ENCODE data around the gene NHERF1.

Gene NHERF1

GRCh38 chr17:74750327-74751069 is 2.1 kb downstream of the NHERF1 start:
- no peak for DNase-seq

- DNase-seq, result no peak
Observed at GRCh38 chr17:74752415-74752814, 4.0 kb downstream of the NHERF1 start.

GRCh38 chr17:74752822-74753401 is 4.5 kb downstream of the NHERF1 start:
- no peak for DNase-seq

GRCh38 chr17:74754832-74755231 is 6.4 kb downstream of the NHERF1 start:
- no peak for DNase-seq

- no peak for DNase-seq
Observed at GRCh38 chr17:74755533-74755932, 7.1 kb downstream of the NHERF1 start.

- DNase-seq, result no peak
Observed at GRCh38 chr17:74756891-74757290, 8.5 kb downstream of the NHERF1 start.

GRCh38 chr17:74757502-74757901 is 9.1 kb downstream of the NHERF1 start:
- DNase-seq, result no peak

GRCh38 chr17:74757931-74758847 is 9.8 kb downstream of the NHERF1 start:
- no peak for DNase-seq

GRCh38 chr17:74758848-74759168 is 10.4 kb downstream of the NHERF1 start:
- no peak for DNase-seq

- no peak for DNase-seq
Observed at GRCh38 chr17:74759243-74759801, 10.9 kb downstream of the NHERF1 start.

GRCh38 chr17:74759941-74760340 is 11.5 kb downstream of the NHERF1 start:
- DNase-seq, result no peak

GRCh38 chr17:74760404-74761105 is 12.1 kb downstream of the NHERF1 start:
- DNase-seq, result no peak

GRCh38 chr17:74761419-74761818 is 13.0 kb downstream of the NHERF1 start:
- no peak for DNase-seq

GRCh38 chr17:74761931-74762330 is 13.5 kb downstream of the NHERF1 start:
- DNase-seq, result no peak

GRCh38 chr17:74763565-74764387 is 15.3 kb downstream of the NHERF1 start:
- DNase-seq, result no peak

- DNase-seq, result no peak
Observed at GRCh38 chr17:74764751-74765286, 16.4 kb downstream of the NHERF1 start.

- no peak for DNase-seq
Observed at GRCh38 chr17:74766413-74766812, 18.0 kb downstream of the NHERF1 start.

- DNase-seq, result no peak
Observed at GRCh38 chr17:74767111-74767516, 18.7 kb downstream of the NHERF1 start.

GRCh38 chr17:74768069-74768762 is 19.8 kb downstream of the NHERF1 start:
- DNase-seq, result no peak

- no peak for DNase-seq
Observed at GRCh38 chr17:74768763-74769114, 20.3 kb downstream of the NHERF1 start.

GRCh38 chr17:74769266-74769855 is 20.9 kb downstream of the NHERF1 start:
- no peak for DNase-seq

All from NCI-H748 treated with DMSO at 0.1 percent for 48 hours (cell line).